Tongue (tissue), 2 donors: ENCODE data around the gene ARG2. TPM values are rescaled to one million over a fixed set of nuclear protein-coding genes. Genes with fewer than 3 reads are reported as not detected.

Experiments used
- DNase-seq: peaks from one replicate; pipeline ENCODE4 v3.0.0-alpha.2; 2015
- total RNA-seq: library from RNA; depleted of rRNA; stranded (reverse); fragments of >200 nt; gene quantifications from one replicate; pipeline ENCODE4 v1.2.3, GENCODE V29; 2014

The ARG2 gene
- total RNA-seq, 1 donor from 2014 or later, result 3.9 TPM

DNA sequence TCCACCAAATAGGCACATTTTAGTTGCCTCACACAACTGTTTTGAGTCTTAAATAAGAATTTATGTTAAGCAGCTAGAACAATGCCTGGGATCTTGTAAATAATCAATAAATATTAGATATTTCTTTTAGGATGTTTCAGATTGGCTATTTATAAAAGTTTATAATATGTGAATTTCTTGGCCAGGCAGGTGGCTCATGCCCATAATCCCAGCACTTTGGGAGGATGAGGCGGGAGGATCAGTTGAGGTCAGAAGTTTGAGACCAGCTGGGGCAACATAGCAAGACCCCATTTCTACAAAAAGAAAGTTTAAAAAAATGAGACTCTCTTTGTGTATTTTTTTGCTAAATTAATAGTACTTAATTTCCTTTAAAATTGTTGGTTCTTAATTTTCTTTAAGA lies 21.8 kb downstream of the ARG2 start:
- DNase-seq, result no peak

DNA sequence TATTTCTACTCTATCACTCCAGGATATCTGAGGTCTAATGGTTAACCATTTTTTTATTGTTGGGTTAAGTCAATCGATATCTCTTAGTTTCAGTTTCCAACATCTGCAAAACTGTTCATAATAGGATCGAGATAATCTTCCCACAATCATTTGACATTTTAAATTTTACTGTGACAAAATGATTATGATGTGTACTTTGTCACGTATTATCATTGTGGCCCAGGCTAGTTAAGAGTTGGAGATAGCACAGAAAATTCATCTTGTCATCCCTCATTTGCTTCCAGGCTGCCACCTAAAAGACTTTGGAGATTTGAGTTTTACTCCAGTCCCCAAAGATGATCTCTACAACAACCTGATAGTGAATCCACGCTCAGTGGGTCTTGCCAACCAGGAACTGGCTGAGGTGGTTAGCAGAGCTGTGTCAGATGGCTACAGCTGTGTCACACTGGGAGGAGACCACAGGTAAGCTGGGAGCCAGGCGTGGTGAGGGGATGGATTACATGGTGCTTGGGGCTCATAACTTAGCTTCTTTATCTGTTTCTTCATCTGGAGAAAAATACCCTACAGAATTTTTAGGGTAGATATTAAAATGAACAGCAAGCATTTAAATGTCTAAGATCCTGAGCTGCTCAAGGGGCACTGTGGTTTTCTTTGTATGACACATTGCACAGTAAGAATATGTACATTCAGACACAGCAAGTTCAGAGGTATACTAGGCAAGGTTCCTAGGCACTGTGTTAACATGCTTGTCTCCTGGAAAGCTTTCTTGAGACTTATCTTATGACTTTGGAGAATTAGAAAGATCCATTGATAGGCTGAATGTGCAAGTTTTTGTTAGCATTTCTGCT lies 22.4 kb downstream of the ARG2 start:
- DNase-seq, result no peak

GRCh38 chr14:67643713-67644112 lies 24.0 kb downstream of the ARG2 start:
- DNase-seq, result no peak

DNA sequence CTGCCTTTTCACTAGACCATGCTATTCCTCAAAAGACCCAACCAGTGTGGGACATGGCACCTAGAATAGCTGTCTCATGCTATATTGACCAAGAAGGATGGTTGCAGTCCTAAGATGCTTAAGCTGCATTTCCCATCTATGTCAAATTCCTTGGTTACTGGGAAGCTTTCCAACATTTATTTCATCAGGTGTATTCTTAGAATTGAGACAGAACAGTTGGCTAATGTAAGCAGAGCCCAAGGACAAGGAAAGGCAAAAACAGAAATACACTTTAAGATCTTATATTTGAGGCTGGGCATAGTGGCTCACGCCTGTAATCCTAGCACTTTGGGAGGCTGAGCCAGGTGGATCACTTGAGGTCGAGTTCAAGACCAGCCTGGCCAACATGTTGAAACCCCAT lies 24.7 kb downstream of the ARG2 start:
- peak; percentile 48 for DNase-seq

DNA sequence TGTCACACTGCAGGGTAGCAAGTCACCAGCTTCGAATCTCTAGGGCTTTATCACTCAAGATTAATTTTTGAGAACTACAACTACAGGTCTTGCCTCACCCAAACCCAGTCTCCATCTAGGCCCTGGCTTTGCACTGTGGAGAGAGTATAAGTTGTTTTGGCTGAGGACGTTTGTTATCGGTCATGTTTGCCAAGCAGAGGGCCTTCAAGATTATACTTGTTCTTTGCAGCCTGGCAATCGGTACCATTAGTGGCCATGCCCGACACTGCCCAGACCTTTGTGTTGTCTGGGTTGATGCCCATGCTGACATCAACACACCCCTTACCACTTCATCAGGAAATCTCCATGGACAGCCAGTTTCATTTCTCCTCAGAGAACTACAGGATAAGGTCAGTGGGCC lies 25.7 kb downstream of the ARG2 start:
- DNase-seq, result no peak

GRCh38 chr14:67646131-67646530 lies 26.4 kb downstream of the ARG2 start:
- no peak for DNase-seq

- DNase-seq, result no peak
These were observed 30.4 kb downstream of the ARG2 start for GRCh38 chr14:67650151-67650550.

DNA sequence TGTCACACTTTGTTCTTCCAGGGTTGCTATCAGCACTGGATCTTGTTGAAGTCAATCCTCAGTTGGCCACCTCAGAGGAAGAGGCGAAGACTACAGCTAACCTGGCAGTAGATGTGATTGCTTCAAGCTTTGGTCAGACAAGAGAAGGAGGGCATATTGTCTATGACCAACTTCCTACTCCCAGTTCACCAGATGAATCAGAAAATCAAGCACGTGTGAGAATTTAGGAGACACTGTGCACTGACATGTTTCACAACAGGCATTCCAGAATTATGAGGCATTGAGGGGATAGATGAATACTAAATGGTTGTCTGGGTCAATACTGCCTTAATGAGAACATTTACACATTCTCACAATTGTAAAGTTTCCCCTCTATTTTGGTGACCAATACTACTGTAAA lies 31.0 kb downstream of the ARG2 start:
- no peak for DNase-seq

DNA sequence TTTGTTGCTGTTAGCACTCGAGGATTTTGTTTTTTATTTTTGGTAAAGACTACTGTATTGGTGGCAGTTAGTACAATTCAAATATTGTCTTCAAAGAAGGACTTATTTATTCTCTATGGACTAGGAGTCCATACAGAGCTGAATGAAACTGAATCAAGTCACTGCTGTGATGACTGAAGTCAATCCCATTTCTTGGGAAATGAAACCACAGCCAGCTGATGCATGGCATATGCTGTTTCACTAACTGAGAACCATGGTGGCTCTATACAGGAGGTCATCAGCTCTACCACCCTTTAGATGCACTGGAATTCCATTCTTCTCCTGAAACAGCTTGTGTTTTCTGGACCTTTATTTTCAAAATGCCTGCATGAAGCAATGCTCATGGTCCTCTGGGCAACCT lies 32.5 kb downstream of the ARG2 start:
- no peak for DNase-seq

DNA sequence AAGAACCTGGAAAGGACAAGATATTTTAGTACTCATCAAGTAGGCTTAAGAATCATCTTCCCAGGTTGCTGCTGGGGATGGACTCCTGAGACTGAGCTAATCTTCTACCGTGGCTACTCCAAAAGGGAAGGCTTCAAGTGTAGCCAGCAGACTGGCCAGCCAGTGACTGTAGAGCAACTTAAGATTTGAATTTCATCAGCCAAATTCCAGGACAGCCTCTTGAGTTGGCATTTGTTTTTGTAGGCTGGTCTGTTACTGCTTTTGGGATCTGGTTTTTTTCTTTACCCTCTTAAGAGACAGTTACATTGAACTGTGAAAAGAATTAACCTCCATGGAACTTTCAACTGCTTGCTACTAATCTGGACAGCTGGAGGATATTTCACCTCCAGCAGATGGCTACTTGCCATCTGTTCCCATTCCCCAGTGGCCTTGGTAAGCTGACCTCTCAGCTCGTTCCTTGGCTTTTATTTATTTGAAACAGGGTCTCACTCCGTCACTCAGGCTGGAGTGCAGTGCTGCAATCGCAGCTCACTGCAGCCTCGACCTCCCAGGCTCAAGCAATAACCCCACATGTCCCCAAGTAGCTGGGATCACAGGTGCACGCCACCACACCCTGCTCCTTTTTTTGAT lies 34.0 kb downstream of the ARG2 start:
- DNase-seq, result peak; percentile 29

DNA sequence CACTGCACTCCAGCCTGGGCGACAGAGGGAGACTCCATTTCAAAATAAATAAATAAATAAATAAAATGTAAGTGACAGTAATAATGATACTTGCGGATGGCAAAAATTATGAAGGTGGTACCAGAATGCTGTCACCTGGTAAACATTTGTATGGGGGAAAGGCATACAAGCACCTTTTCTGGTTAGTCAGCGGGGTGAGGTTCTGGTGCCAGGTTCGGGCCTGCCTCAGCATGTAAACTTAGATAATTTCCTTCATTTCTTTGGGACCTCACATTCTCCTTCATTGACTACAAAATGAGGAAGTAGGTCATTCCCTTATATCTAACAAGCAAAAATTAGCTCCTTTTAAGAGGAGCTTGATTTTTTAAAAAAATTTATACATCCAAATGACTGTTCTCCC lies 43.9 kb downstream of the ARG2 start:
- DNase-seq, result no peak

GRCh38 chr14:67665868-67666267 lies 46.1 kb downstream of the ARG2 start:
- no peak for DNase-seq

DNA sequence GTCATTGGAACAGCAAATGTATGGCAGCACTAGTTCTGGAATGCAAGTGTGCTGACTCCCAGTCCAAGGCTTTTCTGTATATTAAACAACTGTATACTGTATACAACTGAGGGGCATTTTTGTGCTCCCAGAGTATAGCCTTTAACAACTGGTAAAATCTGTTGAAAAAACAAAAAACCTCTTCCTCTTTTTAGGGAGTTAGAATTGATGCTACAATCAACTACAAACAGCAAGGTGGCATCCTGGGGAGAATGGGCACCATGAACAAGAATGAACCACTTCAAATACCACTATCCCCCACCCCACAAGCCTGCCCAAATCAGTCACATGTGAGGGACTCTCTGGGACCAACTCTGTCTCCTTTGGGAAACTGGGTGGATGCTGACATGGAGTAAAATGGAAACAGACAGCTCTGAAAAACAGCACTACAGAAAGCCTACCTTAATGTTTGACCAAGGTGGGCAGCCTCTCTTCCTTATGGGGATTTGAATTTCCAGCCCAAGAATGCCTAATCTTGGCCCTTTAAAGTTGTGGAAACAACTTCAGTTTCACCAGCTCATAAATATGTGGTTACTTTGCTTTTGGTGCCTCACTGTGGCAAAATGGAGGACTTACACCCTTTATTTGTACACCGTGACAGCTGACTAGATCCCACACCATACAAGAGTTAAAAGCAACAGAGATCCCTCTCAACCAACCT lies 47.2 kb downstream of the ARG2 start:
- peak; percentile 68 for DNase-seq

GRCh38 chr14:67668559-67668958 lies 48.8 kb downstream of the ARG2 start:
- no peak for DNase-seq

DNA sequence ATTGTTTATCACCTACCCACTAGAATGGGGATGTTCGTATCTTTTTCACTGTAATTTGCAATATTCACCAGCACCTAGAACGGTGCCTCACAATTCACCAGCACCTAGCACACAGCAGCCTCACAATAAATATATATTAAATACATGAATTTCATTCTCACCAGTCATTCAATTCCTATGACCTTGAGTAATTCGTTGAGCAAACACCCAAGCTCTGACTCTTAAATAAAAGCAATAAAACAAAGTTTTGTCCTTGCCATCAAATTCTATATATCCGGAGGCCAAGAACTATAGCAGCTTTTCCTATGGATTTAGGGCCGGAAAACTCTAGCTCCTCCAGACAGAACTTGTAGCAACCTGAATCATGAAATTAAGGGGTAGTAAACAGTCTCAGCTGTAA lies 53.7 kb downstream of the ARG2 start:
- DNase-seq, result no peak

DNA sequence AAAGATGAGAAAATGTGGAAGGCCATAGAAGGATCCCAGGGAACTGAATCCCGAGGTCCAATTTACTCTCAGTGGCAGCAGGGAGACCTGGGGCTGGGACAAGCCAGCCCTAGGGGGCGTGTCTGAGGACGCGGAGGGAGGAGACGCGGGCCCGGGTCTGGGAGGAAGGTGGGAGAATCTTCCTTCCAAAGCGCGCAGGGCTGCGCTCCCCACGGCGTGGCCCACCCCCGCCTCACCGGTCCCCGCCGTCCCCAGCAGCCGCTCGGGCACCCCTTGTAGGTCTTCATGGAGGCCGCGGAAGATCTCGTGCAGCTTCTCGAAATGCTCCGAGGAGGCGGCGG lies 54.4 kb downstream of the ARG2 start:
- DNase-seq, result peak; percentile 81

- peak; percentile 91 for DNase-seq
These were observed 54.9 kb downstream of the ARG2 start, which contains the start of gene VTI1B for GRCh38 chr14:67674480-67675218. Gene VTI1B, minus strand, starts transcription at chr14:67674632. Its CDS starts 143 bp downstream, at chr14:67674489.

GRCh38 chr14:67675219-67675582 lies 55.5 kb downstream of the ARG2 start:
- DNase-seq, result peak; percentile 26

- no peak for DNase-seq
These were observed 59.3 kb downstream of the ARG2 start for GRCh38 chr14:67679006-67679405.

DNA sequence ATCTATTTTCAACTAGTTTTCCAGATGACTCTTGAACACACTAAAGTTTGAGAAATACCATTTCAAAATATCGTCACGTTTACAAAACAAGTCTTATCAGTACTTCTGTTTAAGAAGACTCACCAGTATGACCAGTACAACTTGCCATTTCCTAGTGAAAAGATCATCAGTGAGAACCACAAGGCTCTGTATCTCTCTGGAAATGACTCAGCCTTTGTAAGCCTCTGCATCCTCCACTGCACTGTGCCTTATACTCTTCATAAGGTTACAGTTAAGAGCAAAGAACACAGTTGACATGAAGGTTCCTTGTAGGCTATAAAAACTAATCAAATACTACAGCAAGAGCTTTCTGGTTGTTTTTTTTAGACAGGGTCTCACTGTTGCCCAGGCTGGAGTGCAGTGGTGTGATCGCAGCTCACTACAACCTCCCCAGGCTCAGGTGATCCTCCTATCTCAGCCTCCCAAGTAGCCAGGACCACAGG lies 60.4 kb downstream of the ARG2 start:
- DNase-seq, result no peak

- no peak for DNase-seq
These were observed 61.2 kb downstream of the ARG2 start for GRCh38 chr14:67680941-67681340.

DNA sequence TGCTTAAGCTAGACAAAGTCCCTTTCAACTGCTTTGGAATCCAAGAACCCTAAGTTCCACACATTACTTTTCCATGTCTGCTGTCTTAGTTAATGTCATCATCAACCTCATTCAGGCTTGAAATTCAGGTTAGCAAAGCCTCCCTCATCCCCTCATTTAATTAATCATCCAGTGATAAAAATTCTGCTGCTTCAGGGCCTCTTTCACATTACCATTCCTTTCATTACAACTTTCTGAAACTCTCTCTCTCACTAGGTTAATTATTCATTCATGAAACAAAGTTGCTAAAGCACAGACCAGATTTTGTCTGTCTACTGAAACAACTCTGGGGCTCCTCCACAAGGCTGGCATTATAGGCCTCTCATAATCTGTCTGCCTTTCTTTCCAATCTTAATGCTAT lies 64.1 kb downstream of the ARG2 start:
- no peak for DNase-seq

DNA sequence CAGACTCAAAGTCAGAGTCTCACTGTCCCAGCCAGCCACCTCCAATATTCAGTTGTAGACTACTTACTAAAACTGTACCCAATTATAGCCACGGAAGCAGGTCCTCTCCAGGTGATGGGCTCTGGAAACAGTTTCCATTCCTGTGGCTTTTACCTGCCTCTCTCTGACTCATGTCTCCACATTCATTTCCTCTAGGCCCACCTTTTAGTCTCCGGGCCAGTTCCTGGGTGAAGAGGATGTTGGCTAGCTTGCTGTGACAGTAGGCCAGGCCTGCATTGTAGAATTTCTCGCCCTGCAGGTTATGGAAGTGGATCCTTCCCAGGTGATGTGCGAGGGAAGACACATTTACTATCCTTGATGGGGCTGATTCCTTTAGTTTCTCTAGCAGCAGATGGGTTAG lies 70.3 kb downstream of the ARG2 start:
- no peak for DNase-seq
